HG03378 (cell line): ENCODE data around the gene SORL1-AS1.

Source experiments
- ATAC-seq: cut with Tn5 transposase; IDR thresholded peaks from one replicate; pipeline ENCODE4 v1.9.1; 2021; ENCODE audit warnings: mild to moderate bottlenecking, moderate library complexity; ENCODE audit not compliant: unreplicated experiment

SORL1-AS1 gene

GRCh38 chr11:121452609-121453150 is at the start of gene SORL1-AS1:
TSS of gene SORL1-AS1 (minus strand) at chr11:121452967.
- ATAC-seq, result no peak

- ATAC-seq, result no peak
Observed at GRCh38 chr11:121500717-121501116, 48.0 kb upstream of the SORL1-AS1 start.

DNA sequence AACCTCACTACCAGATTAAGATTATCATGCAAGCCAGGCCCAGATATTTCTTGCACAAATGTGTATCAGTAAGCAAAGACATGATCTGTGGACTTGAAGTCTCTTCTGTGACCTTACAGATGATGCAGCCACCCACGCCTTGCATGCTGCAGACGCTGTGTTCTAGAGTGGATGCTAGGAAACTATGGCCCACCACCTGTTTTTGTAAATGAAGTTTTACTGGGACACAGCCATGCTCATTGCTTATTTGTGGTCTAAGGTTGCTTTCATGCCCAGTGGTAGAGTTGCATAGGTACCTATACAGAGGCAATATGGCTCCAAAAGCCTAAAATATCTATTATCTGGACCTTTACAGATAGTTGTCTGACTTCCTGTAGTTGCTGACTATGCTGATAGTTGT is 47.5 kb upstream of the SORL1-AS1 start:
- no peak for ATAC-seq

DNA sequence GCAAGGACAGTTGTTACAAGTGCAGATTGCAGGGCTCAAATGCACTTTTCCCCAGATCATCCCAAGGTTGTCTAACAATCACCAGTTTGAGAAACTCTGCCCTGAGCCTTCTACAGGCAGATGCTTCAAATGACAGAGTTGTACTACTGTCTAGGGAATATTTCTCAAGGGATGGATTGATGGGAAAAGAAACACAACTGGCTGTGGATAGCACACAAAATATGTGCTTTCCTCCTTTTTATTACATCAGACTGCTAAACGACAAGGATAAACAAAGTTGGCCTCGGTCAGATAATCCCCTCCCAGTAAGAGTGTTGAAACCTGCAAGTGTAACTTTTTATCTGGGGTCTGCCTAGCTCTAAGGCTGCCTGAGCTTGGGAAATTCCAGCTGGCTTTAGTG is 46.6 kb upstream of the SORL1-AS1 start:
- no peak for ATAC-seq

- no peak for ATAC-seq
Observed at GRCh38 chr11:121497176-121497998, 44.6 kb upstream of the SORL1-AS1 start.

- ATAC-seq, result peak; percentile 70
Observed at GRCh38 chr11:121494355-121495099, 41.8 kb upstream of the SORL1-AS1 start.

GRCh38 chr11:121489823-121490222 is 37.1 kb upstream of the SORL1-AS1 start:
- no peak for ATAC-seq

- ATAC-seq, result no peak
Observed at GRCh38 chr11:121488641-121489040, 35.9 kb upstream of the SORL1-AS1 start.

DNA sequence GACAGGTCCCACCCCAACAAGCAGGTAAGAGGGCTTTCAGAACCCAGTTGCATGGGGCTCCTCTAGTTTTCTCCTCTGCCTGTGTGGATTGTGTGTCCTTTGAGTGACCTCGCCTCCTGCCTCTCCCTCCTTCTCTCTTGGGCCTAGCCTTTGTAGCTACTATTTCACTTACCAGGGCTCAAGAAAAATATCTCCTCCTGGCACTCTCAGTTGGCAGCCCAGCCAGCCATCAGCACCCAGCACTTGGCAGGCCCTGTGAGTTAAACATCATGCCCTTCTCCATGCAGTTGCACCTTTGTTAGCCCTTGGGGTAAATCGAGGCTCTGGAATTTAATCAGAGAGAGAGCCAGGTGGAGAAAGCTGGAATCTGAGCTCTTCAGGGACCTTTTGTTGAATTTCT is 35.4 kb upstream of the SORL1-AS1 start:
- ATAC-seq, result no peak

DNA sequence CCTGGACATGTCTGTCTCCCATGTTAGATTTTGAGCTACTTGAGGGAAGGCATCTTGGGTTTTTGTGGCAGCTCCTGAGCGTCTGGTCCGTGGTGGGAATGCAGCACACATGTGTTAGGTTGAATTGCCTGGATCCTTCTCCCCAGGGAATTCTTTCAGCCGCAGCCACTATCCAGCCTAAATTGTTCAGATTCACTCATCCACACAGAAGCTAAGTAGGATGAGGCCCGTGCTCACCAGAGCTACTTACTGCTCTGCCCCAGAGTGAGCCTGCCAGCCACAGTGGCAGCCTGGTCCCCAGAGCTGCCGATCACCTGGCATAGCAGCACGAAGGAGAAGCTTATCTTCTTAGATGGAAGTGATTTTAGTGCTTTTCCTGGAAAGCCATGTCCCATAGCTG is 34.4 kb upstream of the SORL1-AS1 start:
- ATAC-seq, result no peak

DNA sequence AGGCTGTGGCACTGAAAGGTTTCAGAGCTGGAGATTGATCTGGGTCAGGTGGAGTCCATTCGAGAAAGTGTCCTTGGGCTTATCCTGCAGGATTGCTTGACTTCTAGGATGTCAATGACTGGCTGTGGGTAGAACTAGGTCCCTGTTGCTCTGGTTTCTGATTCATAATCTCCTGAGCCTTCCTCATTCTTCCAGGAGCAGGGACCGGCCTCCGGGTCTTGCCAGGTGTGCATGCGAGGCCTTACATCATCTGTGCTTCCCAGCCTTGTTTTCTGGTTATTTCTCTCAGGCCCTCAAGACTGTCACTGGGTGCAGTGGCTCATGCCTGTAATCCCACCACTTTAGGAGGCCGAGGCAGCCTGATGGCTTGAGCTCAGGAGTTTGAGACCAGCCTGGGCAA is 33.3 kb upstream of the SORL1-AS1 start:
- ATAC-seq, result no peak

DNA sequence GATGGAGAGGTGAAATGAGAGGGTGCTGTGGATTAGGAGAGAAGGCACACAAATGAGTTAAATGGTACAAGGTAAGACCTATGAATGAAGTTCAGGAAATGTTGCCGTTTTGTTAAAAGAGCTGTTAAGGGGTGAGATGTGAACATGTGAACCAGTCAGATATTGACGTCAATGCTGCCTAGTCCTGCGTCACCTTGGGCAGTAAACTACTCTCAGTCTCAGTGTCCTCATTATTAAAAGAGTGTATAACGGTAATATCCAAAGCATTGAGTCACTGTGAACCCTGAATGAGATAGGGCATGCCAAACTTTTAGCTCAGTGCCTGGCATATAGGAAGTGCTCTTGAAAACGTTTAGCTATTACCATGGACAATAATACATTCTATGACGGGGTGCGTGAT is 32.4 kb upstream of the SORL1-AS1 start:
- ATAC-seq, result no peak

GRCh38 chr11:121483805-121484480 is 31.2 kb upstream of the SORL1-AS1 start:
- no peak for ATAC-seq

DNA sequence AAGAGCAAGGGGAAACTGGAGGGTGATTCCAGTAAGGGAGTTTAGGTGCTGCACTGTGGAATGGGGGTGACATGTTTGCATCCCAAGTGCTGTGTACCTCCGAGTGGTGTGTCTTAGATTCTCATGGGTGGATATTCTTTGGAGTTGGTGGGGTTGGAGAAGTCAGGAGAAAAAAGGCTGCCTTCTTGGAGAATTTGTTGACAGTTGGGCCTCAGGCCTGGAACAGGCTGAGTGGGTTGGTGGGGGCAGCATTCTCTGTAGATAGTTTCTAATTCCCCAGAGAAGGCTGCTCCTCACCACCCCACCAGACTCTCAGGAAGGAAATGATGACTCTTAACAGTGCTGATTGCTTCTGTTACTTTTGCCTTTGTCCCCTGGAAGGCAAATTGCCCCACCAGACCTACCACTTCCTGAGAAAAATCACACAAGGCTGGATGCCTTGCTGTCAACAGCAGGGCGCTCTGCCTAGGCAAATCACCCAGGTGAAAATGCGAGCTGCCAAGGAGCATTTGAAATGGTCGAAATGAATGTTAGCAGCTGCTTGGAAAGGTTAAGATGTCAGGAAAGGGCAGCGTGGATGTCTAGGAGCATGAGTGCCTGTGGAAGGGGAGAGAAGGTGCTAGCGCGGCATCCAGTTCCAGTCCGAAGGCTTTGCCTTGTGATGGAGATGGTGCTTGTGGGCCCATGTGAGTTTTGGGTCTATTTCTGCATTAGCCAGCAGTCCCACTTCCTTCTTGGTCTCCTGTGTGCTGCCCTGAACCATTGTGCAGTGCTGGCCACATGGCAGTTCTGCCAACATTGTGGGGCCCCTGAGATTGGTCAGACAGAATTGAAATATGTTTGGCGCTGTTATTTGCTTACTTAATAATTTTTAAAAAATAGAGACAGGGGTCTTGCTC is 29.7 kb upstream of the SORL1-AS1 start:
- ATAC-seq, result peak; percentile 87

DNA sequence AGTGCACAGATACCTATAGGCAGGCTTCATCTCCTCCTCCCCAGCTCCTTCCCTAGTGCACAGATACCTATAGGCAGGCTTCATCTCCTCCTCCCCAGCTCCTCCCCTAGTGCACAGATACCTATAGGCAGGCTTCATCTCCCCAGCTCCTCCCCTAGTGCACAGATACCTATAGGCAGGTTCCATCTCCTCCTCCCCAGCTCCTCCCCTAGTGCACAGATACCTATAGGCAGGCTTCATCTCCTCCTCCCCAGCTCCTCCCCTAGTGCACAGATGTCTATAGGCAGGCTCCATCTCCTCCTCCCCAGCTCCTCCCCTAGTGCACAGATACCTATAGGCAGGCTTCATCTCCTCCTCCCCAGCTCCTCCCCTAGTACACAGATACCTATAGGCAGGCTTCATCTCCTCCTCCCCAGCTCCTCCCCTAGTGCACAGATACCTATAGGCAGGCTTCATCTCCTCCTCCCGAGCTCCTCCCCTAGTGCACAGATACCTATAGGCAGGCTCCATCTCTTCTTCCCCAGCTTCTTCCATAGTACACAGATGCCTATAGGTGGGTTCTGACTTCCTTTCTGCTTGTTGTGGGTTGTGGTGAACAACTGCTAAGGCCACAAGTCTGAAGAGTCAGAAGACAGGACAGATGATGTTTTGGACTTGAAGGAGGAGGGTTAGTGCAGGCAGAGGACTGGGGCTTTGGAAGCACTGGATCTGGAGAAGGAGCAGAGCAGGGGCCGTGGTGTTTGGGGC is 28.9 kb upstream of the SORL1-AS1 start:
- ATAC-seq, result peak; percentile 57

GRCh38 chr11:121479698-121480238 is 27.0 kb upstream of the SORL1-AS1 start:
- no peak for ATAC-seq

DNA sequence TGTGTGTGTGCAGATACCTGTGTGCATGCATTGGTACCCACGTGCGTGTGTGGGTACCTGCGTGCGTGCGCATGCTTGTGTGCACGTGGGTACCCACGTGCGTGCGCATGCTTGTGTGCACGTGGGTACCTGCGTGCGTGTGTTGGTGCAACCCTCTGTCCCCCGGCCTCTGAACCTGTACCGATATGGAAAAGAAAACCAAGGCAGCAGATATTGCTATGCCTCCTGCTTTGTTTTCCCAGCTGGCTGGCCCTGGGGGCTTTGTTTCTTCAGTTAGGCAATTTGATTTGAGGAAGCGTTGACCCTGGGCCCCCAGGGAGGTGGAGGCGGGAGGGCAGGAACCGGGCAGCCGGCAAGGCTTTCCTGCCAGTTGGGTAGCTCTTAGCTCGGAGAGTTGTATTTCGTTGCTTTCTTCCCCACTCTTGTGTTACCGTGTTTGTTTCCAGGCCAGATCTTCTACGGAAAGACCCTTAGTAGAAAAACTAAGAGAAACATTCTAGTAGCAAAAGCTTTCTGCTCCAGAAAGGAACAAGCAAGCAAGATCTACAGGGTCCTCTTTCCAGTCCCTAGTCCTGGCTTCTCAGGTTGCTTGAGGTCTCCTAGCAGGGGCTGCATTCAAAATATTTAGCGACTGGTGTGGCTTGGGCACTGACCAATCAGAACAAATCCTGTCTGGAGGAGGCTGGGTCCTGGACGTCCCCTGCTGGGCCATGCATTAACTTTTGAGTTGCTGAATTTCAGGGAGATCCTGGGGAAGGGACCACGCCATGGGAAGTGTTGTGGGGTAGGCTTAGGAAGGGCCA is 26.3 kb upstream of the SORL1-AS1 start:
- ATAC-seq, result no peak

GRCh38 chr11:121478226-121478894 is 25.6 kb upstream of the SORL1-AS1 start:
- ATAC-seq, result no peak
